Skeletal muscle satellite cell (primary cell): ENCODE results near the gene CTNND2.

ENCODE experiments used
- H3K27me3 ChIP-seq: 2 replicates; pipeline ENCODE4 v1.7.0; 2013; ENCODE audit warnings: low read length; ENCODE audit not compliant: control insufficient read depth, insufficient read depth
- H3K36me3 ChIP-seq: 2 replicates; pipeline ENCODE4 v1.7.0; 2013; ENCODE audit warnings: mild to moderate bottlenecking, control low read depth, low read length; ENCODE audit not compliant: insufficient read depth
- H3K4me1 ChIP-seq: 2 replicates; pipeline ENCODE4 v1.7.0; 2013; ENCODE audit warnings: low read length; ENCODE audit not compliant: control insufficient read depth, insufficient read depth
- H3K4me2 ChIP-seq: 2 replicates; pipeline ENCODE4 v1.7.0; 2013; ENCODE audit warnings: mild to moderate bottlenecking, low read length
- H3K4me3 ChIP-seq: 2 replicates; pipeline ENCODE4 v1.7.0; 2013; ENCODE audit warnings: low read length
- H3K9ac ChIP-seq: 2 replicates; pipeline ENCODE4 v1.7.0; 2013; ENCODE audit warnings: mild to moderate bottlenecking, low read depth, low read length, moderate library complexity
- H3K9me3 ChIP-seq: replicated peaks from 2 replicates; pipeline ENCODE4 v1.7.0; 2013; ENCODE audit warnings: mild to moderate bottlenecking, control low read depth, low read length

Gene CTNND2

GRCh38 chr5:11711932-11712331, 192.3 kb downstream of the CTNND2 start:
- Histone ChIP-seq H3K4me1 (no peaks in the 10 kb centered on the region), H3K4me3 (no peak overlapping the region), H3K36me3 (no peaks in the 10 kb centered on the region), H3K27me3 (no peaks in the 10 kb centered on the region), H3K9me3 (peaks cover 3% of the 10 kb centered on the region), H3K9ac (no peak overlapping the region), H3K4me2 (no peak overlapping the region)

- no peaks in the 10 kb centered on the region for H3K36me3 ChIP-seq
- peaks cover 3% of the 10 kb centered on the region for H3K9me3 ChIP-seq
- H3K9ac ChIP-seq: no peak overlapping the region
- H3K4me1 ChIP-seq: no peaks in the 10 kb centered on the region
- H3K4me3 ChIP-seq: no peak overlapping the region
- no peaks in the 10 kb centered on the region for H3K27me3 ChIP-seq
- H3K4me2 ChIP-seq: no peak overlapping the region
Observed at GRCh38 chr5:11709021-11709420, 195.2 kb downstream of the CTNND2 start.

GRCh38 chr5:11704916-11705315, 199.3 kb downstream of the CTNND2 start:
- Histone ChIP-seq H3K36me3 (no peaks in the 10 kb centered on the region), H3K4me1 (no peaks in the 10 kb centered on the region), H3K4me2 (no peak overlapping the region), H3K27me3 (no peaks in the 10 kb centered on the region), H3K4me3 (no peak overlapping the region), H3K9me3 (peaks cover 3% of the 10 kb centered on the region), H3K9ac (no peak overlapping the region)

- no peak overlapping the region for H3K9ac ChIP-seq
Observed at GRCh38 chr5:11700391-11700790, 203.9 kb downstream of the CTNND2 start.

GRCh38 chr5:11692636-11693035, 211.6 kb downstream of the CTNND2 start:
- Histone ChIP-seq H3K9ac (no peak overlapping the region), H3K36me3 (no peaks in the 10 kb centered on the region), H3K27me3 (no peaks in the 10 kb centered on the region), H3K4me2 (no peak overlapping the region), H3K9me3 (peaks cover 4% of the 10 kb centered on the region), H3K4me1 (no peaks in the 10 kb centered on the region), H3K4me3 (no peak overlapping the region)

More at GRCh38 chr5:11700391-11700790, 203.9 kb downstream of the CTNND2 start:
- H3K27me3 ChIP-seq: no peaks in the 10 kb centered on the region
- no peaks in the 10 kb centered on the region for H3K36me3 ChIP-seq
- H3K4me2 ChIP-seq: no peak overlapping the region
- no peak overlapping the region for H3K4me3 ChIP-seq
- H3K4me1 ChIP-seq: no peaks in the 10 kb centered on the region
- no peaks in the 10 kb centered on the region for H3K9me3 ChIP-seq

GRCh38 chr5:11687498-11687897, 216.7 kb downstream of the CTNND2 start:
- Histone ChIP-seq H3K36me3 (no peaks in the 10 kb centered on the region), H3K9ac (no peak overlapping the region), H3K4me1 (no peaks in the 10 kb centered on the region), H3K27me3 (no peaks in the 10 kb centered on the region), H3K9me3 (peaks cover 13% of the 10 kb centered on the region), H3K4me2 (no peak overlapping the region), H3K4me3 (no peak overlapping the region)

- no peaks in the 10 kb centered on the region for H3K36me3 ChIP-seq
- no peak overlapping the region for H3K9ac ChIP-seq
- no peak overlapping the region for H3K4me2 ChIP-seq
- no peaks in the 10 kb centered on the region for H3K27me3 ChIP-seq
- no peak overlapping the region for H3K4me3 ChIP-seq
- no peaks in the 10 kb centered on the region for H3K4me1 ChIP-seq
- peaks cover 13% of the 10 kb centered on the region for H3K9me3 ChIP-seq
Observed at GRCh38 chr5:11684607-11685006, 219.6 kb downstream of the CTNND2 start.

GRCh38 chr5:11683666-11684065, 220.6 kb downstream of the CTNND2 start:
- Histone ChIP-seq H3K27me3 (no peaks in the 10 kb centered on the region), H3K9ac (no peak overlapping the region), H3K4me3 (no peak overlapping the region), H3K9me3 (peaks cover 12% of the 10 kb centered on the region), H3K36me3 (no peaks in the 10 kb centered on the region), H3K4me1 (no peaks in the 10 kb centered on the region), H3K4me2 (no peak overlapping the region)

GRCh38 chr5:11681796-11682195, 222.4 kb downstream of the CTNND2 start:
- H3K36me3 ChIP-seq: no peaks in the 10 kb centered on the region
- H3K9ac ChIP-seq: no peak overlapping the region
- H3K4me2 ChIP-seq: no peak overlapping the region
- peaks cover 6% of the 10 kb centered on the region for H3K9me3 ChIP-seq
- no peaks in the 10 kb centered on the region for H3K4me1 ChIP-seq
- no peaks in the 10 kb centered on the region for H3K27me3 ChIP-seq
- H3K4me3 ChIP-seq: no peak overlapping the region

GRCh38 chr5:11679676-11680075, 224.6 kb downstream of the CTNND2 start:
- H3K9ac ChIP-seq: no peak overlapping the region
- no peak overlapping the region for H3K4me3 ChIP-seq
- H3K27me3 ChIP-seq: no peaks in the 10 kb centered on the region
- H3K9me3 ChIP-seq: peaks cover 7% of the 10 kb centered on the region
- no peaks in the 10 kb centered on the region for H3K4me1 ChIP-seq
- H3K36me3 ChIP-seq: no peaks in the 10 kb centered on the region
- no peak overlapping the region for H3K4me2 ChIP-seq

- Histone ChIP-seq H3K9me3 (peaks cover 7% of the 10 kb centered on the region), H3K4me2 (no peak overlapping the region), H3K9ac (no peak overlapping the region), H3K27me3 (no peaks in the 10 kb centered on the region), H3K4me1 (no peaks in the 10 kb centered on the region), H3K36me3 (no peaks in the 10 kb centered on the region), H3K4me3 (no peak overlapping the region)
Observed at GRCh38 chr5:11675184-11675583, 229.1 kb downstream of the CTNND2 start.

GRCh38 chr5:11672385-11673085, 231.7 kb downstream of the CTNND2 start:
- Histone ChIP-seq H3K4me3 (no peak overlapping the region), H3K9ac (no peak overlapping the region), H3K4me2 (no peak overlapping the region), H3K9me3 (peaks cover 7% of the 10 kb centered on the region), H3K36me3 (no peaks in the 10 kb centered on the region), H3K4me1 (no peaks in the 10 kb centered on the region), H3K27me3 (no peaks in the 10 kb centered on the region)
